ELF-1 (cell line): ENCODE measurements around the gene CTNNA3.

Source experiments
- DNase-seq: peaks from one replicate; pipeline ENCODE4 v3.0.0-alpha.2; 2016; ENCODE audit warnings: low read depth, low spot score

The CTNNA3 gene

DNA sequence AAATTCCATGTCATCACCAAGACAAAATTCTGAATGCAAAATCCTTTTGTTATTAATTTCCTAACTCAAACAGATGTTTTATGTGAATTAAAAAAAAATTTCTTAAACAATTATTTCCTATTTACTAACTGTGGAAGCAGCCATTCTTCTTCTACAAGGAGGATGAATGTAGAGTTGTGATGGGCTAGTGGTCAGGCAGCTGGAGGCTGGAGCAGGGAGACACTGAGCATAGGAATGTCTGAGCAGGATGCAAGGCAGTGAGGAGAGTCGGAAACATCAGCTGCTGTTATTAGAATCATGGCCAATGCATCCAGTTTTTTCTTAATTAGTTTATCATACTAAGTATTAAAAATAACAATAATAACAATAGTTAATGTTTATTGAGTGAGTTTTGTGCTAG, 872.7 kb downstream of the CTNNA3 start:
- DNase-seq: no peak

DNA sequence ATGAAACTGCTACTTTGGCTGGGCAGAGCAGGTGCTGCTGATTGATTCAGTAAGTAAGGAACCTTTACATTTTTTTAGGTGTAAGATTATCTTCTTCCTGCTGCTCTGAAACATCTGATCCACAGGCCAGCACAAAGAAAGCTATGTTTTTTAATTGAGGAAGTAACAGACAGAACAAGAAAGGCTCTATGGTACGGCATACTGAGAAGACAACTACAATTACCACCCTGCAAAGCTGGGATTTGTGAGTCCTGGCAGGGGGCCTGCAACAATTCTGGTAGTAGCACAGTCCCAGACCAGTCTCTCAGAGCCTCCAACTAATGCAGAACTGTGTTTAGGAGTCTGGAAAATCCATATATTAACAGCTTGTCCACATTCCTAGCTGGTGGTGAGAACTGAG, 873.2 kb downstream of the CTNNA3 start:
- DNase-seq: no peak

DNA sequence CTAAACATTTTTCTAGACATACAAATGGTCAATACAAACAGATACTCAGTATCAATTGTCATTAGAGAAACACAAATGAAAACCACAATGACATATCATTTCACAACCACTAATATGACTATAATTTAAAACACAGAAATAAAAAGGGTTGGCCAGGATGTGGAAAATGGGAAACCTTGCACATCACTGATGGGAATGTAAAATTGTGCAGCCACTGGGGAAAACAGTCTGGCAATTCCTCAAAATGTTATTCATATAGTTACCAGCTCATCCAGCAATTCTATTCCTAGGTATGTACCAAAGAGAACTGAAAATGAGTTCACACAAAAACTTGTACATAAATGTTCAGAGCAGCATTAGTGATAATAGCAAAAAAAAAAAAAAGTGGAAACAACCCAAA, 876.3 kb downstream of the CTNNA3 start:
- no peak for DNase-seq

DNA sequence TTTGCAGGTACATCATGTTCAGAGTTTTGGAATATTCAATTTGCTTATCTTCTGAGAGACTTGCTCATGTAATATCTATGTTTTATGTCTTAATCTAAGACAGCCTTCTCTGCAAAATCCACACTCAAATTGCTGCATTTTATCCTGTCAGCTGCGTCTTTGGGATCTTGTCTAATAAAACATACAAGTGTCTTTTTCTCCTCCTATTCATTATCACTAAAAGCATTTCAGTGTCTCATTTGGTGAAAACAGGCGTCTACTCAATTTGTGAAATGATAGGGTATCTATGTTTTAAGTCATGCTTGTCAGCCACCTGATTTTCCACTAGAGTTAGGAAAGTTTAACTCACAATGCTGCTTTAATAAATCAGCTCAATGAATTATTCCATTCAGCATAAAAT, 882.9 kb downstream of the CTNNA3 start:
- no peak for DNase-seq

DNA sequence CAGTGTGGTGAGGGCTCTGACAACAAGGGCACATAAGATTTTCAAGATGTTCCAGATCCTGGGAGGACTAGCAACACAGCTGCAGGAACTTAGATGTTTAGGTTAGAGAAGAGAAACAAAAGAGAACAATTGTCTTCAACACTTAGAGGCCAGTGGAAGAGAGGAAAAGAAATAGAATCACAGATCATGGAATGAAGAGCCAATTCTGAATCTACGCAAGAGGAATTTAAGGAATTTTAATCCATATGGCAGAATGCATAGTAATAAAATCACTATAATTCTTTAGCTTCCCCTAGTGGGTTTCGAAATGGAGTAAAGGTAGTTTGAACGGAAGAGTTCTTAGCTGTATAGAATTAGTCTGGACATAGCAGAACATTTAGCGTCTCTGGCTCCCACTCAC, 884.8 kb downstream of the CTNNA3 start:
- no peak for DNase-seq

DNA sequence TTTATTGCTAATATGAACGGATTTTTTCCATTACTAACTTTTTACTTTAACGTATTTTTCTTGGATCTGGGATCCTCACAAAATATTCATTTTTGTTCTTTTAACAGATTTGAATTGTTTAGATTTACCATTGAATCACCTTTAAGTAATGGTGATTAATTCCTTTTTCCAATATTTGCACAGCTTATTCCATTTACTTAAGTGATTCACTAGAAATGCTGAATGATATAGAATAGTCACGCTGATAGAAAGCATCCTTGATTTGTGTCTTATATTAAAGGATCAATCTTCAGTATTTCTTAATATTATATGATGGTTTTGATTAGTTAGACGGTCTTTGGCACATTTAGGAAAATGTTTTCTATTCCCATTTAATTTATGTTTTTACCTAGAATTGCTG, 886.6 kb downstream of the CTNNA3 start:
- no peak for DNase-seq

DNA sequence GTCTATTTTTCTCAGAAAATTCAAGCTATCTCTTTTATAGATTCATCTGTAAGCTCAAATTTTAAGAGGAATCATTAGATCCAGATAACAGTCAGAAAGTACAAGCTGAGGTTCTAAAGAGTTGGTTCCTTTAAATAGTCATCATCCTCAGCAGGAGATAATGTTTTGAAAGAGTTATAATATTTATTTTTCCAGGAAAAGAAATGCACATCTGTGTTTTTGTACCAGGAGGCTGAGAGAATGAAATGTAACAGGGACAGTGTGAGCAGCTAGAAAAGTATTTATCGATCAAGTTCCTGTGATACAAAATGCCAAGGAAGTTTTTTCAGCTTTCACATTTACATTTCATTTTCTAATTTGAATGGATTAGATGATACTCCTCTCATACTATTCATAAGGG, 890.4 kb downstream of the CTNNA3 start:
- DNase-seq: no peak

DNA sequence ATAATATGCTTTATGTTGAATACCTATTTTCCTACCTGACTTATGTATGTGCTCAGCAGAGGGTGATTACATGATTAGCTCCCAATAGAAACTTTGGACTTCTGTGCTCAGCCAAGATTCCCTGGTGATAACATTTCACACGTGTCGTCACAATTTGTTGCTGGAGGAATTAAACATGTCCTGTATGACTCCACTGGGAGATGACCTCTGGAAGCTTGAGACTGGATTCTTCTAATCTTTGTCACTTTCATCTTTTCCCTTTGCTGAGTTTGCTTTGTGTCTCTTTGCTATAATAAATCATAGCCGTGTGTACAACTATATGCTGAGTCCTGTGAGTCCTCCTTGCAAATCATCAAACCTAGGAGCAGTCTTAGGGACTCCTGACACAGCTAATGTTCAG, 891.0 kb downstream of the CTNNA3 start:
- DNase-seq: no peak

DNA sequence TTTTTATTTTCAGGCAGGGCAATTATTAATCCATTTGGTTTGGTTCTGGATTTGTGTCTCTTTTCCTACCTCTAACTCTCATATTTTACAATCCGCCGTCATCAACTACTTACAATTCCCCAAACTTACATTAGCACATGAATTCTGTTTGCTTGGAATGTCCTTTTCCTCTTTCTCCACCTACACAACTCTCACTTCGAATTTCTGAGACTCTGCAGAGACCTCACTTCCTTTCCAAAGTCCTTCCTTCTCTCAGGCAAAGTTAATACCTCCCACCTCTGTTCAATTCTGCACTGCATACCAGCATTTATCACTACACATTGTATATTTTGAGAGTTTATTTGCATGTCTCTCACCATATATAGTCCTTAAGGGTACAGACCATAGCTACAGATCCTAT, 892.8 kb downstream of the CTNNA3 start:
- no peak for DNase-seq

DNA sequence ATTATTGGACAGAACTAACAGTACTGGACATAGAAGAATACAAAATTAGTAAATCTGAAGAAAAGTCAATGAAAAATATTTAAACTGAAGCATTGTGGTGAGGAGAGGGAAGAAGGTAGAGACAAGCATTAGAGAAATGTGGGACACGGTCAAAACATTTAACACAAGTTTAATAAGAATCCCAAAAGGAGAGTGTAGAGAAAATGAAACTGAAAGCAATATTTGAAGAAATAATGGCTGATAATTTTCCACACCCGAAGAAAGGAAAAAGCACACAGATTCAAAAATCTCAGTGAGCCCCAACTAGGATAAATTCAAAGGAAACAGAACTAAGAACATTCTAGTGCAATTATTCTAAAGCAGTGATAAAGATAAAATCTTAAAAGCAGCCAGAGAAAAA, 896.5 kb downstream of the CTNNA3 start:
- no peak for DNase-seq

DNA sequence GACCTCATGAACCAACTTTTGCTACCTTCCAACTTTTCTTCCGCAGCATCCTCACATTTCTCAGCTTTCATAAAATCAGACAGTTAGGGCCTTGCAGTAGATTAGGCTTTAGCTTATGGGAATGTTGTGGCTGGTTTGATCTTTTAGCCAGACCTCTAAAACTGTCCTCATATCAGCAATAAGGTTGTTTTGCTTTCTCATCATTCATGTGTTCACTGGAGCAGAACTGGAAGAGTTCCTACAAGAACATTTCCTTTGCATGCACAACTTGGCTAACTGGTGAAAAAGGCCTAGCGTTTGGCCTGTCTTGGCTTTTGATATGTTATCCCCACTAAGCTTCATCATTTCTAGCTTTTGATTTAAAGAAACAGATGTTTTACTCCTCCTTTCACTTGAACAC, 900.1 kb downstream of the CTNNA3 start:
- no peak for DNase-seq

DNA sequence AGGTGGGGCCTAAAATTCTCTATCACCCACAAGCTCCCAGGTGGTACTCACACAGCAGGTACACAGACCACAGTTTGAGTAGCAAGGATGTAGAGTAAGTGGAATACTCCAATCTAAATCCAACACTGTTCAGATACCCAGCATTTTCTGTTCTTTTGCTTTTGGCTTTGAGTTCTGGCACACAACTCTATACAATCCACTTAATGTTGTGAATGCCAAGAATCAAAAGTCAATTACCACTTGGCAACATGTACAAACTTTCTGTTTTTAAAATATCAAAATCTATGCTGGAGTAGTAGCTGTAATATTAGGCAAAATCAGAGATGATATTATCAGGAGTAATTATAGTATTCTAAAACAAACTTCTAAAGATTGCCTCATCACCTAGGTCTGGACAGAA, 903.6 kb downstream of the CTNNA3 start:
- no peak for DNase-seq

DNA sequence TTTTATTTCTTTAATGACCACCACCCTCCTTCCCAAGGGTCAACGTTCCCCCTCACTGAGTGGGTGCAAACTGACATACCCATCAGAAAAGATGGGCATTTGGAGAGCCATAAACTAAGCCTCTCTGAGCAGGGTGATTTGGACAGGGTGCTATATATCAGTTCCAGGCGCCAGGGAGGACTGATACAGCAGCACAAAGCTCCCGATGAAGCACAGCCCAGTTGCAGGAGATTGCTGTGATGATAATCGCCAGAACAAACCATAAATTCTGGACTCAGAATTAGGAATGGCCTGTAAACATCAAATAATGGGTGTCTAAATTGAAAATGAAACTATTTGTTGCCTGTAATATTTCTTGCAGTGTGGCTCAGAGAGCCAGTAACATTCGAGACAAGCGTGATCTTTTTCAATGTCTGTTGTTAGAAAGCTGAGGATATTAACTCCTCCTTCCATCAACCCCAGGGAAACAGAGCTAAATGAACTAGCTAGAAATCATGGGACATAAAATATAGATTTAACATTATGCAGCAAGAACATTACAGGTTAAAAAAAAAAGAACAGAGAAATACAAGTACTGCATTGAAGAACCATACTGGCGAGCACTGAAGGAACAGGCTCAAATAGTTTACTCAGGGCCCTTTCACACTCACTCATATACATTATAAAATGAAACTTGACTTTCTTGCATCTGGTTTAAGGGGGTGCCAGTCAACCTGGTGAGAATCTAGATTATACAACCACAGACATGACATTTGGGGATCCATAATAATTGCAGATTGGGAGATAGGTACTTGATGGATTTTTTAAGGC, 907.6 kb downstream of the CTNNA3 start:
- no peak for DNase-seq

DNA sequence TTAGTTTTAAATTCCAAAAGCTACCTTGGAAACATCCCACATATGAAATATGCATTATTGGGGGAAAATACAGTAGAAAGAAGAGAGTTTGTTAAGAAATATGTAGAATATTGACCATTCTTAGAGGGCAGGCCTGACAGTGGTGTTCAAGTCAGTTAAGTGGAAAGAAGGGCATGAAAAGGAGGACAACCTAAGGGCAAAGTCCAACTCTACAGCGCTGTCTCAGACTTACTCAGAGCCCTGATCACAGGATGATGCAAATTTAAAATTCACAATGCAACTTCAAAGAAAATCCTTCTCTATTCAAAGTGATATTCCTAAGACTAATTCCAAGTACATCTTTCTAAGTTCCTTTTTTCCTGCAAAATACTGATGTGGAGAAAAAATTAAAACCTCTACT, 909.3 kb downstream of the CTNNA3 start:
- DNase-seq: no peak

DNA sequence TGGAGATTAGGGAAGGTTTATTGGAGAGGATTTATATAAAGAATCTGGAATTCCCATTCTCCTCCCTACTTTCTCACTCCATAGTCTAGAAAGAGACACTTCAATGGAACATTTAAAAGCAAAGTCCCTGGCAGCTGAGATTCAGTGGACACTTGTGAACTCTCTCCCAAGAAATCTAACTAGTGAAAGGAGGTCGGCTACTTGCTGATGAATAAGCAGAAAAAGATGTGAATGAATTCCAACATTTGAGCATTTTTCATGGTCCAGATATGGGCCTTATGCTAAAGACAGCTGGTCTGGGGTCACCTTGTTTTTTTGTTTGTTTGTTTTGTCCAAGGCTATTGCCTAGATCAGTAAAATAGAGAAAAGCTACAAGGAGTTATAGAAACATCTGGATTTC, 911.2 kb downstream of the CTNNA3 start:
- DNase-seq: no peak

DNA sequence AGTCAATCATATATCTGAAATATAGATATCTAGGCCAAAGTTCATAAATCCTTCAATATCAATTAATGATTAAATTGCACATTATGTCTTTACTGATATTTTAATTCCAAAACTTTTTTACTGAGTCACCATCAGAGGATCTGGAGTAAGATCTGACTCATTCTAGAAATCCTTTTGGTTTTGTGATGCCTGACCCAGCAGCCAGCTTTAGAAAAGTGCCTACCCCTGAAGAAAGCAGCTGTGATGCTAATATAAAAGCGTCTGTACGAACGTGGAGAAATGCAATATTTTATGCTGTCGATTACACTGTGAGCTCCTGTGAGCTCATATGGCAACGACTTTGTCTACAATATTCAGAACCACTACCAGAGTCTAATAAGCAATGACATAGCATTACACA, 912.7 kb downstream of the CTNNA3 start:
- DNase-seq: no peak

DNA sequence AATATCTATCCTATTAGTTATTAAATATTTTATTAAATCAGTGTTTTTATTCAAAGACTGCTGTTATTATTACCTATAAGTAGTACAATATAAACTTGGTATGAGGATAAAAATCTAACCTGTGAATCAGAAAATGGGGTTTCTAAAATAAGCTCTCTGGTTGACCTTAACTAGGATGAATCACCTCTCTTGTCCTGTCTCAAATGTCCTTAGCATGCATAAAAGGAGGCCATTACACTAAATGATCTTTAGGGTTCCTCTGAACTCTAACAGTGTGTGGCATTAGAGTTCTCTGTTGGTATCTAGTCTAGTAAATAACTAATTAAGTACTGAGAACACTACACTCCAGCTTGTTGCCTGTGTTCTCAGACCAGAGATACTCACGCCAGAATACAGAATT, 913.2 kb downstream of the CTNNA3 start:
- DNase-seq: no peak

DNA sequence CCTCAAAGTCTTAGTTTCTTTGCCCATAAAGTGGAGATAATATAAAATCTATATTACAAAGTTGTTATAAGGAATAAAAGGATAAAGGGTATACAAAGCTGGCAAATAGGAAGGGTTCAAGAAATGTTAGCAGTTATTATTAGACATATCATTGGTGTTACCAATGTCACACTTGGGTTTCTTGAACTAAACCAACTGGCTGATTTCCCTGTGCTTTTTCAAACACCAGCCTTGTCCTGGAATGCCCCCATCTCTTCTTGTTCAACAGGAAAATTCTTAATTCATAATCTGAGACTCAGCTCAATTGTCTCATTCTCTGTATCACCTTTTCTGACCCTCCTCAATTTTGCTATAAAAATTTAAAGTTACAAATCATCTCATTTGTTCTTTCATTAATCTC, 913.9 kb downstream of the CTNNA3 start:
- DNase-seq: no peak

DNA sequence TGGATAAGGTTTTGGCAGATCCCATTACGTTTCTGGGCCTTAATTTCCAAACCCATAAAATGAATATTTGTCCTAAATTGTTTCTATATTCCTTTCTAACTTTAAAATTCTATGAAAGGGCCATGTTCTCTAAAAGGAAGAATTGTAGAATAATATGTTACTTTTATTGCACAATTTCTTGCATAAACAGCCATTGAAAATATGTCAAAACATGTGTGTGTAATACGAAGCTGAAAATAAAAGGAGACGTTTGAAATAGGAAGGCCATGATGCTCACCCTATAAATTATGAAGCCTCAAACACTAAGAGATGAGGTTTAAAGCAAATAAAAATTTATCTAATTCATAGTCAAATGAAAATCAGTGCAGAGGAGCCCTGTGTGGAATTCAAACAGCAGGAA, 915.2 kb downstream of the CTNNA3 start:
- DNase-seq: no peak

DNA sequence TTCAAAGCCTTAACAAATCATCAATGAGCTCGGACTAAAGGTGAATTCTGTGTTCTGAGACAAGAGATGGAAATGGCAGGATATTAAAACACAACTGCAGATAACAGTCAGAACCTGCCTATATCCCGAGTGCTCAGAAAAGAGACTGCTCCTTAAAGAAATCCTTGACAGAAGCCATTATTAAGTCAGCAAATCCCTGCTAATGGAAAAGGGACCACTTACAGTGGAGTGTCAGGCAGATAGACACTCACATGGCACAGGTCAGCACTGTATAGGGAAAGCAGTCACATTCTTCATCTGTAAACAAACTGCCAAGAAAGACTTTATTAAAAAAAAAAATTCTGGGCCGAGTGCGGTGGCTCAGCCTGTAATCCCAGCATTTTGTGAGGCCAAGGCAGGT, 917.6 kb downstream of the CTNNA3 start:
- DNase-seq: no peak

DNA sequence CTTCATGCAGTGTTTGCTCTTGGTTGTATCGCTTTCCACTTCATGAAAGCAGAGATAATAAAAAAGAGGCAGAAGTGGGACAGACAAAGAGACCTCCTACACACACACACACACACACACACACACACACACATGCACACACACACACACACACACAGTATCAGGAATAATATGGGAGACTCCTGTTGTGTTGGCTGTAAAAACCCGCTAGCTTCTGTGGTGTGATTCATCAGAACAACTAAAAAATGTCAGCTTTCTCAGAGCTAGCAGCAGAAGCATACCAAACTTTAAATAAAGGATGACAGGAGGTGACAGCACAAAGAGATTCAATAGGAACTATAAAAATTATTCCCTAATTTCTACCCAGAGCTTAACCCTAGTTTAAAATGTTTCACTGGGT, 918.3 kb downstream of the CTNNA3 start:
- no peak for DNase-seq

DNA sequence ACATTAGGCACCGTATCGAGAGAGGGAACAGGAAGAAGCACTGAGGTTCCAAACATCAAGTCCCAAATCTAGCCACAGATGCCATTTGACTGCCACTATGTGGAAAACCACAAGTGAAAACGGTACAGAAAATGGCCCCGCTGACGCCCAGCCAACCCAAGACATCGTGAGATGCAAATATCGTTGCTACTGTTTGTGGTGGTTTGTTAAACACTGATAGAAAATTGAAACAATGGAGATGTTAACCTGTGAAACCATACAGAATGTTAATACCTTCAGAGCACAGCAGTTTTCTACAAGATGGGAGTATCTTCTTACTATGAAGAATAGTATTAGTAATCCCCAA, 922.5 kb downstream of the CTNNA3 start:
- DNase-seq: no peak

DNA sequence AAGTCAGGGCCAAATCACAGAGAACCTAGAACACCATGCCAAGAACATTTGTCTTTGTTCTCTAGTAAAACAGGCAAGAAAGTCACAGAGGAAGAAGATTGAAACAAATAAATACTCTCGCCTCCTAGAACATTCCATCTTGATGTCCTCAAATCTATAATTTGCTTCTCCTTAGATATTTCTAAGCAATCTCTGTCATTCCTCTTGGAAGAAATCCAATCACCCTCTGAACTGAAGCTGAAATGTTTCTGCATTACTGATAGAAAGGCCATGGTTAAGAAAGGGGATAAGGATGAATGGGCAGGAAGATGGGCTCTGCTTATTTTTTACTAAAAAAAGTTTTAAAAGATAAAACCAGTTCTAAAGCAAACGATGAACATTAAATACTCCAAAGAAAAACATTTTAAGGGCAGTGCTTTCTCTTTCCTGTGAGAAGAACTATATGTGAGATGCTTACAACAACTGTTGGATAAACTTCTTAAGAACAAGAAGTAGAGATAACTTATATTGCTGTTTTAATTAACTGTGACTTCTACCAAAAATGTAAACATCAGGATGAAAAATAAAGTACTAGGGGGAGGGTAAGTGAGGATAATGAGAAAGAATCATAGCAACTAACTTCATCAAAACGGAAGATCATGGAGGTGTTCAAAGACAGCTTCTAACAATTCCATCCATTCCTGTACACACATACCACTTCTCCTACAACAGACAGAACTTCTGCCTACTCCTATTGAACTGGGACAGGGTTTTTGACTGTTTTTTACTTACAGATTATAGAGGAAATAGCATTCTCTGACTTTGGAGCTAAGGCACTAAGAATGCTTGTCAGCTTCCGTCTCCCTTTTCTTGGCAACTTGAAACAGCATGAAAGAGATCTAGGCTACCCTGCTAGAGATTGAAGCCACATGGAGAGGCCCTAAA, 923.2 kb downstream of the CTNNA3 start:
- DNase-seq: no peak
